T follicular helper cell (primary cell): ENCODE measurements around the gene ZNF281.
"Not testable (repeated sequence)": the region's sequence is repeated elsewhere in the genome, so short reads cannot be mapped to it uniquely, and the experiment has no call there.

Experiments used
- DNase-seq: peaks from one replicate; pipeline ENCODE4 v3.0.0-alpha.2; 2020; ENCODE audit warnings: low read depth

Gene ZNF281

GRCh38 chr1:200428482-200429205, 18.8 kb upstream of the ZNF281 start:
- DNase-seq, result no peak

- DNase-seq, result no peak
These were observed 17.9 kb upstream of the ZNF281 start for GRCh38 chr1:200427744-200428143.

GRCh38 chr1:200426196-200426595, 16.4 kb upstream of the ZNF281 start:
- DNase-seq, result no peak

GRCh38 chr1:200423235-200423634, 13.4 kb upstream of the ZNF281 start:
- no peak for DNase-seq

- DNase-seq, result no peak
These were observed 12.4 kb upstream of the ZNF281 start for GRCh38 chr1:200422211-200422610.

GRCh38 chr1:200415789-200416593, 6.2 kb upstream of the ZNF281 start:
- DNase-seq, result no peak

GRCh38 chr1:200415227-200415626, 5.4 kb upstream of the ZNF281 start:
- DNase-seq, result no peak

GRCh38 chr1:200414657-200415056, 4.8 kb upstream of the ZNF281 start:
- DNase-seq, result no peak

- DNase-seq, result not testable (repeated sequence)
These were observed 3.9 kb upstream of the ZNF281 start for GRCh38 chr1:200413766-200414165.

GRCh38 chr1:200411406-200412257, 1.8 kb upstream of the ZNF281 start:
- no peak for DNase-seq

GRCh38 chr1:200410566-200410878, 686 bp upstream of the ZNF281 start:
- DNase-seq, result no peak

- peak; percentile 21 for DNase-seq
These were observed 554 bp downstream of the ZNF281 start for GRCh38 chr1:200409203-200409760.

- DNase-seq, result no peak
These were observed 3.6 kb downstream of the ZNF281 start for GRCh38 chr1:200406161-200406797.

GRCh38 chr1:200405264-200405663, 4.6 kb downstream of the ZNF281 start:
- no peak for DNase-seq

GRCh38 chr1:200401708-200402107, 8.1 kb downstream of the ZNF281 start:
- no peak for DNase-seq

GRCh38 chr1:200401263-200401662, 8.6 kb downstream of the ZNF281 start:
- no peak for DNase-seq

- DNase-seq, result no peak
These were observed 9.3 kb downstream of the ZNF281 start for GRCh38 chr1:200400556-200400955.

- no peak for DNase-seq
These were observed 10.0 kb downstream of the ZNF281 start for GRCh38 chr1:200399860-200400259.

GRCh38 chr1:200398373-200398772, 11.5 kb downstream of the ZNF281 start:
- DNase-seq, result no peak

- no peak for DNase-seq
These were observed 17.1 kb downstream of the ZNF281 start for GRCh38 chr1:200392625-200393185.

GRCh38 chr1:200391747-200392146, 18.1 kb downstream of the ZNF281 start:
- no peak for DNase-seq
